ENCODE results near the gene HMGCLL1. TPM values are rescaled to one million over a fixed set of nuclear protein-coding genes. Genes with fewer than 3 reads are reported as not detected.

HMGCLL1 gene
- total and polyA plus RNA-seq, 2 donors (not counting 1 experiment from before 2014, with no cell fraction given): not detected

DNA sequence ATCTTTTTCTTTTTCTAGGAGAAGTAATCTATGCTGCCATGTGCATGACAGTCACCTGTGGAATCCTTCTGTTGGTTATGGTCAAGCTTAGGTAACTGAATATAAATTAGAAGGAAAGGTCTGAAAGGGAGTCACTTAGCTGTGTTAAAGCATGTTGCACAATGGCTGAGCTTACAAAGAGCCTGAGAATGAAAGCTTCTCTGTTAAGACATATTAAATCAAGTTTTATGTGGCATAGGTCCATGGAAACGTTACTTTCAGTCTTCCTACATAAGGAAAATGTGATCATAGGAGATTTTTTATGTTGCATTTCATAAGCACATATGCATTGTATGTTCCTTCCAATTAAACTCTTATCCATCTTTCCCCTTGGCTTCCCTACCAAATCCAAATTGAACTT, 179.6 kb downstream of the HMGCLL1 start:
- Histone ChIP-seq H3K9me3 (ENCODE audit: control extremely low read depth in 1 of 3, control insufficient read depth in 2 of 3, insufficient read depth in 1 of 3, low read length in 2 of 3) (no peaks in the 10 kb centered on the region), H3K27ac (ENCODE audit: low read length in 2 of 2) (no peak overlapping the region), H3K4me1 (ENCODE audit: control insufficient read depth in 2 of 2, insufficient read depth in 2 of 2, low read length in 2 of 2) (no peaks in the 10 kb centered on the region), H3K36me3 (replicated peaks in 1 of 2; ENCODE audit: control extremely low read depth in 1 of 2, control insufficient read depth in 1 of 2, extremely low read depth in 1 of 2, insufficient read depth in 2 of 2, low read length in 1 of 2) (no peaks in the 10 kb centered on the region), H4K20me1 (ENCODE audit: control insufficient read depth, insufficient read depth, low read length, poor library complexity, severe bottlenecking) (no peaks in the 10 kb centered on the region), H3K79me2 (ENCODE audit: control insufficient read depth, insufficient read depth, low read length) (no peaks in the 10 kb centered on the region), H3K4me3 (ENCODE audit: control extremely low read depth in 1 of 5, extremely low read depth in 1 of 5, insufficient read depth in 1 of 5, low read depth in 2 of 5, low read length in 4 of 5) (no peak overlapping the region), H3K9ac (ENCODE audit: low read length) (no peak overlapping the region), H3K27me3 (replicated peaks in 1 of 4; ENCODE audit: control extremely low read depth in 1 of 4, control insufficient read depth in 3 of 4, insufficient read depth in 4 of 4, low read length in 3 of 4) (no peaks in the 10 kb centered on the region), H2AFZ (ENCODE audit: insufficient read depth, low read depth, low read length, poor library complexity, severe bottlenecking) (no peak overlapping the region), H3K4me2 (replicated peaks; ENCODE audit: low read depth, low read length, poor library complexity, severe bottlenecking) (no peak overlapping the region)
- no peak for TF ChIP-seq EZH2 (IDR thresholded peaks at IDR 0.05; ENCODE audit: borderline replicate concordance, insufficient read depth, low read depth, low read length, poor library complexity, severe bottlenecking)
- TF ChIP-seq, protein P1, sequence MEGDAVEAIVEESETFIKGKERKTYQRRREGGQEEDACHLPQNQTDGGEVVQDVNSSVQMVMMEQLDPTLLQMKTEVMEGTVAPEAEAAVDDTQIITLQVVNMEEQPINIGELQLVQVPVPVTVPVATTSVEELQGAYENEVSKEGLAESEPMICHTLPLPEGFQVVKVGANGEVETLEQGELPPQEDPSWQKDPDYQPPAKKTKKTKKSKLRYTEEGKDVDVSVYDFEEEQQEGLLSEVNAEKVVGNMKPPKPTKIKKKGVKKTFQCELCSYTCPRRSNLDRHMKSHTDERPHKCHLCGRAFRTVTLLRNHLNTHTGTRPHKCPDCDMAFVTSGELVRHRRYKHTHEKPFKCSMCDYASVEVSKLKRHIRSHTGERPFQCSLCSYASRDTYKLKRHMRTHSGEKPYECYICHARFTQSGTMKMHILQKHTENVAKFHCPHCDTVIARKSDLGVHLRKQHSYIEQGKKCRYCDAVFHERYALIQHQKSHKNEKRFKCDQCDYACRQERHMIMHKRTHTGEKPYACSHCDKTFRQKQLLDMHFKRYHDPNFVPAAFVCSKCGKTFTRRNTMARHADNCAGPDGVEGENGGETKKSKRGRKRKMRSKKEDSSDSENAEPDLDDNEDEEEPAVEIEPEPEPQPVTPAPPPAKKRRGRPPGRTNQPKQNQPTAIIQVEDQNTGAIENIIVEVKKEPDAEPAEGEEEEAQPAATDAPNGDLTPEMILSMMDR (IDR thresholded peaks at IDR 0.05): no peak
- intact Hi-C loops (cut with micrococcal nuclease): no loop called here
- DNase-seq (no peak), ATAC-seq (ENCODE audit: low read depth) (no peak)
- Mint-ChIP-seq H3K4me3 (no peak overlapping the region), H3K27ac (no peak overlapping the region), H3K9me3 (ENCODE audit: insufficient read depth) (no peaks in the 10 kb centered on the region), H3K27me3 (no peaks in the 10 kb centered on the region), H3K4me1 (no peaks in the 10 kb centered on the region)
- ChIA-PET CTCF (no interaction called here), POLR2A (no interaction called here)
- WGBS (ENCODE audit: insufficient coverage): no CpG with 5 or more reads among the region's 1 CpG

DNA sequence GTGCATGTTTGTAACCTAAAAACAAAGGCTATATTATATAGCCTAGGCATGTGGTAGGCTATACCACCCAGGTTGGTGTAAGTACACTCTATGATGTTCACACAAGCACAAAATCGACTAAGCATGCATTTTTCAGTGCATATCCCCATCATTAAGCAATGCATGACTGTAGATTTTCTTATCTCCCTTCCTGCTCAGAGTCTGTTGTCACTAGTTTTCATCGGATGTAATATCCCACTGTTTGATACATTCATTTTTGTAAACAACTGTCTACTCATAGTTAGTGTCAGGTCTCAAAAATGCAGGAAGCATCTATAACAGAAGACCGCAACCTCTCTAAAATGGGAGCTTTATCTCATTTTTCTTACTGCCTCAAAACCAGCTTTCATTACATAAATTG, 181.0 kb downstream of the HMGCLL1 start:
- Histone ChIP-seq H3K27ac (ENCODE audit: low read length in 2 of 2) (no peak overlapping the region), H2AFZ (ENCODE audit: insufficient read depth, low read depth, low read length, poor library complexity, severe bottlenecking) (no peak overlapping the region), H3K4me2 (replicated peaks; ENCODE audit: low read depth, low read length, poor library complexity, severe bottlenecking) (no peak overlapping the region), H3K27me3 (replicated peaks in 1 of 4; ENCODE audit: control extremely low read depth in 1 of 4, control insufficient read depth in 3 of 4, insufficient read depth in 4 of 4, low read length in 3 of 4) (no peaks in the 10 kb centered on the region), H3K79me2 (ENCODE audit: control insufficient read depth, insufficient read depth, low read length) (no peaks in the 10 kb centered on the region), H3K9me3 (ENCODE audit: control extremely low read depth in 1 of 3, control insufficient read depth in 2 of 3, insufficient read depth in 1 of 3, low read length in 2 of 3) (no peaks in the 10 kb centered on the region), H3K36me3 (replicated peaks in 1 of 2; ENCODE audit: control extremely low read depth in 1 of 2, control insufficient read depth in 1 of 2, extremely low read depth in 1 of 2, insufficient read depth in 2 of 2, low read length in 1 of 2) (no peaks in the 10 kb centered on the region), H3K4me3 (ENCODE audit: control extremely low read depth in 1 of 5, extremely low read depth in 1 of 5, insufficient read depth in 1 of 5, low read depth in 2 of 5, low read length in 4 of 5) (no peak overlapping the region), H3K4me1 (ENCODE audit: control insufficient read depth in 2 of 2, insufficient read depth in 2 of 2, low read length in 2 of 2) (no peaks in the 10 kb centered on the region), H3K9ac (ENCODE audit: low read length) (no peak overlapping the region), H4K20me1 (ENCODE audit: control insufficient read depth, insufficient read depth, low read length, poor library complexity, severe bottlenecking) (no peaks in the 10 kb centered on the region)
- Mint-ChIP-seq H3K9me3 (ENCODE audit: insufficient read depth) (no peaks in the 10 kb centered on the region), H3K4me1 (no peaks in the 10 kb centered on the region), H3K27ac (no peak overlapping the region), H3K27me3 (no peaks in the 10 kb centered on the region), H3K4me3 (no peak overlapping the region)
- TF ChIP-seq EZH2 (IDR thresholded peaks at IDR 0.05; ENCODE audit: borderline replicate concordance, insufficient read depth, low read depth, low read length, poor library complexity, severe bottlenecking): no peak
- TF ChIP-seq, protein P1 (IDR thresholded peaks at IDR 0.05): no peak
- ATAC-seq (ENCODE audit: low read depth) (no peak), DNase-seq (no peak)
- ChIA-PET POLR2A (no interaction called here), CTCF (no interaction called here)
- intact Hi-C loops (cut with micrococcal nuclease): no loop called here
- no CpG with 5 or more reads among the region's 3 CpGs for WGBS (ENCODE audit: insufficient coverage)
